ENCODE data around the gene THSD7A. TPM values are rescaled to one million over a fixed set of nuclear protein-coding genes. Genes with fewer than 3 reads are reported as not detected.

THSD7A gene
- total and polyA plus RNA-seq, 10 of the 15 experiments (the other 5 are each of a cell fraction or from before 2014, with no cell fraction given) = 0.03 to 0.09 (median 0.03) TPM; not detected in 7

DNA sequence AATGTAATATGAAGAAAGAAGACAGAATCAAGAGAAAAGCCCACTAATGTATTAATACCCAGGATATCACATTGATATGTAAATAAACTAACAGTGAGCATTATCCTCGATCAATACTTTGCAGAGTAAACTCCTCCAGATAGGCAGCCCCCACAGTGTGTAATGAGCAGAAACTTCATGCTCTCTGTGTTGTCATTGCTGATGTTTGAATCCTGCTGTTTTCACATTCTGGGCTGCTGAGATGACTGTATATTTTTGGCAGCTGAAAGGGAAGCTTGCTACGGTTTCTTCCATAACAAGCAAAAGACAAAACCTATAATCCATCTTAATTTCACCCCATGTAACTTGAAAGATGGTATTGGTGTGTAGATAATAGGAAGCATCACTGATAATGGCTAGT, 15.3 kb upstream of the THSD7A start:
- 0% methylated on average over 2 of the region's 2 CpGs for WGBS (ENCODE audit: insufficient coverage, insufficient replicate concordance, low lambda C conversion rate, missing lambda C conversion rate)
- Histone ChIP-seq H2AFZ (ENCODE audit: control insufficient read depth, low read depth, low read length) (no peak overlapping the region), H3K9me3 (replicated peaks; ENCODE audit: control insufficient read depth, insufficient read depth, low read length) (no peaks in the 10 kb centered on the region), H3K9ac (ENCODE audit: control insufficient read depth, insufficient read depth, low read length) (no peak overlapping the region), H4K20me1 (ENCODE audit: control insufficient read depth, insufficient read depth) (no peaks in the 10 kb centered on the region), H3K4me1 (ENCODE audit: control insufficient read depth, insufficient read depth, low read length) (no peaks in the 10 kb centered on the region), H3K27me3 (replicated peaks in 1 of 2; ENCODE audit: control insufficient read depth in 2 of 2, insufficient read depth in 2 of 2, low read length in 1 of 2) (no peaks in the 10 kb centered on the region), H3K4me3 (no peak overlapping the region), H3K79me2 (ENCODE audit: control insufficient read depth, insufficient read depth, low read length) (no peaks in the 10 kb centered on the region), H3K4me2 (ENCODE audit: control insufficient read depth, insufficient read depth) (no peak overlapping the region), H3K27ac (ENCODE audit: control insufficient read depth, insufficient read depth) (no peak overlapping the region), H3K36me3 (ENCODE audit: control insufficient read depth in 2 of 2, insufficient read depth in 2 of 2, low read length in 1 of 2) (no peaks in the 10 kb centered on the region)
- no TSS peak for BruUV-seq (replicated peaks)
- TF ChIP-seq, protein P1, sequence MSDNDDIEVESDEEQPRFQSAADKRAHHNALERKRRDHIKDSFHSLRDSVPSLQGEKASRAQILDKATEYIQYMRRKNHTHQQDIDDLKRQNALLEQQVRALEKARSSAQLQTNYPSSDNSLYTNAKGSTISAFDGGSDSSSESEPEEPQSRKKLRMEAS (IDR thresholded peaks at IDR 0.05; ENCODE audit: low read depth, low read length) = no peak
- TF ChIP-seq ZZZ3 (IDR thresholded peaks at IDR 0.05; ENCODE audit: control insufficient read depth, insufficient read length, low read depth) (no peak), NBN (IDR thresholded peaks at IDR 0.05) (no peak), MYC (IDR thresholded peaks at IDR 0.05; ENCODE audit: insufficient read depth, insufficient read length, insufficient replicate concordance, low read length, severe bottlenecking) (no peak), SPI1 (IDR thresholded peaks at IDR 0.05; ENCODE audit: borderline replicate concordance, insufficient read depth, low read depth, low read length) (no peak), BCL11A (IDR thresholded peaks at IDR 0.05; ENCODE audit: low read depth, low read length) (no peak), PBX3 (IDR thresholded peaks at IDR 0.05; ENCODE audit: insufficient replicate concordance, low read depth, low read length) (no peak), SMAD1 (IDR thresholded peaks at IDR 0.05; ENCODE audit: low read depth, partially characterized antibody) (no peak), CEBPZ (IDR thresholded peaks at IDR 0.05; ENCODE audit: low read depth, low read length) (no peak), SMC3 (IDR thresholded peaks at IDR 0.05; ENCODE audit: borderline replicate concordance, low read length) (no peak), PKNOX1 (IDR thresholded peaks at IDR 0.05) (no peak), ATF7 (IDR thresholded peaks at IDR 0.05; ENCODE audit: low read depth) (no peak), STAT3 (IDR thresholded peaks at IDR 0.05; ENCODE audit: low read depth, low read length) (no peak)
- TF ChIP-seq, protein P2, sequence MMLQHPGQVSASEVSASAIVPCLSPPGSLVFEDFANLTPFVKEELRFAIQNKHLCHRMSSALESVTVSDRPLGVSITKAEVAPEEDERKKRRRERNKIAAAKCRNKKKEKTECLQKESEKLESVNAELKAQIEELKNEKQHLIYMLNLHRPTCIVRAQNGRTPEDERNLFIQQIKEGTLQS (IDR thresholded peaks at IDR 0.05; ENCODE audit: borderline replicate concordance, extremely low read depth, low read depth, low read length) = no peak
- TF ChIP-seq, protein P3, sequence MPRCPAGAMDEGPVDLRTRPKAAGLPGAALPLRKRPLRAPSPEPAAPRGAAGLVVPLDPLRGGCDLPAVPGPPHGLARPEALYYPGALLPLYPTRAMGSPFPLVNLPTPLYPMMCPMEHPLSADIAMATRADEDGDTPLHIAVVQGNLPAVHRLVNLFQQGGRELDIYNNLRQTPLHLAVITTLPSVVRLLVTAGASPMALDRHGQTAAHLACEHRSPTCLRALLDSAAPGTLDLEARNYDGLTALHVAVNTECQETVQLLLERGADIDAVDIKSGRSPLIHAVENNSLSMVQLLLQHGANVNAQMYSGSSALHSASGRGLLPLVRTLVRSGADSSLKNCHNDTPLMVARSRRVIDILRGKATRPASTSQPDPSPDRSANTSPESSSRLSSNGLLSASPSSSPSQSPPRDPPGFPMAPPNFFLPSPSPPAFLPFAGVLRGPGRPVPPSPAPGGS (IDR thresholded peaks at IDR 0.05; ENCODE audit: borderline replicate concordance, insufficient read depth, low read depth, low read length, poor library complexity, severe bottlenecking) = no peak
- ATAC-seq (no peak), DNase-seq (ENCODE audit: low read depth, low spot score) (no peak), FAIRE-seq (no peak)
- CTCF ChIA-PET = no interaction called here
- RAD21 ChIA-PET (ENCODE audit: unreplicated experiment) = no interaction called here
- intact Hi-C loops (cut with micrococcal nuclease; ENCODE audit: unreplicated experiment) (no loop called here), in situ Hi-C loops (cut with MboI) (no loop called here)
- SMC1A ChIA-PET (ENCODE audit: uncharacterized antibody, unreplicated experiment) = no interaction called here
- POLR2A ChIA-PET = no interaction called here
